DMS153 treated with DMSO at 0.1 percent for 48 hours (cell line): ENCODE data around the gene SMIM32.

Experiments used
- DNase-seq: peaks from one replicate; lab custom pipeline; 2025; ENCODE audit not compliant: unreplicated experiment; lab: John Stamatoyannopoulos, UW

Gene SMIM32

DNA sequence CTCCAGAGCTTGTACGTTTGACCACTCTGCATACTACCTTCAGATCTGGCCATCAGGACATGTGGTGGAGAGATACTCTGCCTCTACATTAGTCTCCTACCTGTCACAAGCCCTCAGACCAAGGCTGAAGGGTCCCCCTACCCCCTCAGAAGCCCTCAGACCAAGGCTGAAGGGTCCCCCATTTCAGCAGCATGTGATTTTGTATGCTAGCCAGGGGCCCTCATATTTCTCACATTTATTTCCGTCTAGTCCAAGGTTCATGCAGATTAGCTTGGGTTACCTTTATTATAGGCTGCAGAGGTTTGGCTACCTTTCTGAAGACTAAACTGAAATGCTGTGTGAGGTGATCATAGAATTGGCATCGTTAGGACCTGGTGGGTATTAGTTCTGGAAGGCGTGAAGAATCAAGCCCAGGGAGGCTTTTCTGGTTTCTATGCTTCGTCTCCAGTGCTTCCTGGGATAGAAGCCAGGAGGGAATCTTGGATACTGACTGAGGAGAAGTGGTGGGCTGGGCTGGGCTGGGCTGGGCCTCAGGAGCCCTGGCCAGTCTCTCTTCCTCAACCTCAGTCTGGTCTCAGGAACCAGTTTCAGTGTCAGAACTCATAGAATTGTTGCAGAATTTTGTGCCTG is 2.8 kb downstream of the SMIM32 start:
- DNase-seq = no peak

DNA sequence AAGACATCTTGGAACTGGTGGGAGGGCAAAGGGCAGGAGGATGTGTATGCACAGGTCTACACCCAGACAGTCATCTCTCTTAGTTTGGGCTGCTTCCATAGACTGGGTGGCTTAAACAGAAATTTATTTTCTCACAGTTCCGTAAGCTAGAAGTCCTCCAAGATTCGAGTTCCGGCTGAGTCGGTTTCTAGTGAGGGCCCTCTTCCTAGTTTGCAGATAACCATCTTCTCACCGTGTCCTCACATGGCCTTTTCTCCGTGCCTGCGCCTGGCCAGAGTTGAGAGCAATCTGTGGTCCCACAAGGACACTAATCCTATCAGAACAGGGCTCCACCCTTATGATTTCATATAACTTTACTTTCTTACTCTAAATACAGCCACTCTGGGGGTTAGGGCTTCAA is 4.1 kb downstream of the SMIM32 start:
- no peak for DNase-seq

- no peak for DNase-seq
Observed at GRCh38 chr5:136186796-136187195, 6.2 kb downstream of the SMIM32 start.

DNA sequence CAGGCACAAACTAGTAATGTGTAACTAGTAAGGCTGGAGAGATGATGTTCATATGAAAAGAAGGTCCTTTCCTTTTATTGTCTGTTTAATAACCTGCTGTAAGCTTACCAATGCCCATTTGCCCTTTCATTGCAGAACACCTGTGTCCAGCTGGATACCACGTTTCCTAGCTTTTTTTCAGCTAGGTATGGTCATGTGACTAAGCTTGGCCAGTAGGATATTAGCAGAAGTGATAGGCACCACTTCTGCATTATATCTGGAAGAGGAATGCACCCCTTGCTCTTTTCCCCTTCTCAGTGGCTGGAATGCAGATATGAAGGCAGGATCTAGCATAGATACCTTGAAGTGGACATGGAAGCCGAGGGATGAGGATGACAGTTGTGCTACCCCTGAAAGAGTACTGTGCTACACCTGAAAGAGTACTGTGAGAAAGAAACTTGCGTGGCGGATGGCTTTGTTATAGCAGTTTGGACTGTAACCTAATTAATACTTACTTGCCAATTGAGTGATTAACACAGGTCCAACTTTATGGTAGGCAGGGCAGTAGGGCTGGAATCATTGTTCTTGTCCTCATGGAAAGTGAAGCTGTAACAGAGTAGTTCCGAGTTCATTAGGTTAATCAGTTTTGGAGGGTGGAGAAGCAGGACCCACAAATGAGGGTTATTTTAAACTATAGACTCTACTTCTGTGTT is 6.8 kb downstream of the SMIM32 start:
- no peak for DNase-seq

- DNase-seq = no peak
Observed at GRCh38 chr5:136182618-136183017, 10.3 kb downstream of the SMIM32 start.

GRCh38 chr5:136174021-136174659 is 18.8 kb downstream of the SMIM32 start:
- peak; percentile 26 for DNase-seq

- DNase-seq = no peak
Observed at GRCh38 chr5:136169218-136169617, 23.7 kb downstream of the SMIM32 start.

GRCh38 chr5:136166909-136167308 is 26.1 kb downstream of the SMIM32 start:
- no peak for DNase-seq

DNA sequence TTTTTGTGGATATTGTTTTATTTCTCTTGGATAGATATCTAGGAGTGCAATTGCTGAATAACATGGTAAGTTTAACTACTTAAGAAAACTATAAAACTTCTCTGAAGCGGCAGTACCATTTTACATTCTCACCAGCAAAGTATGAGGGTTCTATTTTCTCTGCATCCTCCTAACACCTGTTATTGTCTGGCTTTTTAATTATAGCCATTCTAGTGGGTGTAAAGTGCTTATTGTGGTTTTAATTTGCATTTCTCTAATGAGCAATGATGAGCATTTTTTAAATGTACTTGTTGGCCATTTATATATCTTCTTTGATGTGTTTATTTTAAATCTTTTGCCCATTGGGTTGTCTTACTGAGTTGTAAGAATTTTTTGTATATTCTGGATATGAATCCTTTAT is 28.7 kb downstream of the SMIM32 start:
- DNase-seq = no peak

DNA sequence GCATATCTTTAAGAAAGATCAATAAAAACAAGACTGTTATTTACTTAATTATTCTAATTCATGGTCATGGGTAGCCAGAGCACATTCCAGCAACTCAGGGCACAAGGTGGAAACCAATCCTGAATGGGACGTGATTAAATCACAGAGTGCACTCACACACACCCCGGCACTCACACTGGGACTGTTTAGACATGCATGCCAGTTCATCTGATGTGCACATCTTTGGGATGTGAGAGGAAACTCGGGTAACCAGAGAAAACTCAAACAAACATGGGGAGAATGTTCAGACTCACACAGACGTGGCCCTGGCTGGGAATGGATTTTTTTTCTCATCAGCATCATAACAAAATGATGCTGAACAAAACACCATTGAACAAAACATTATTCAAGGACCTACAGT is 31.0 kb downstream of the SMIM32 start:
- DNase-seq = no peak

DNA sequence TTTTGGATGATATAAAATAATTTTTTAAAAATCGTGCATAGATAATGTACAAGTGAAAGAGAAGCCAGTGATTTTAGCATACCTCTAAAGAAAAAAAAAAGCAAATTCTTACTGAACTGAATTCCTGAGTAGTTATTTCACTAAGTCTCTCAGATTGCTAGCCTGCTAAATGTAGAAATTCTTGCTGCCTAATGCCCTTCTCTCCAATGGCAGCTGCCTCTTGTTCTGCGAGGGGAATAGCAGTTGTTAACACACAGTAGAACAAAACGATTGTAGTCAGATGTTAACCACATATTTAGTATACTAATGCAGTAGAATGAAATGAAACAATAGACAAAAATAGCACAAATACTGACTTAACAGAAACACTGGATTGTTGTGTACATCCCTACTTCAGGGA is 33.5 kb downstream of the SMIM32 start:
- no peak for DNase-seq

DNA sequence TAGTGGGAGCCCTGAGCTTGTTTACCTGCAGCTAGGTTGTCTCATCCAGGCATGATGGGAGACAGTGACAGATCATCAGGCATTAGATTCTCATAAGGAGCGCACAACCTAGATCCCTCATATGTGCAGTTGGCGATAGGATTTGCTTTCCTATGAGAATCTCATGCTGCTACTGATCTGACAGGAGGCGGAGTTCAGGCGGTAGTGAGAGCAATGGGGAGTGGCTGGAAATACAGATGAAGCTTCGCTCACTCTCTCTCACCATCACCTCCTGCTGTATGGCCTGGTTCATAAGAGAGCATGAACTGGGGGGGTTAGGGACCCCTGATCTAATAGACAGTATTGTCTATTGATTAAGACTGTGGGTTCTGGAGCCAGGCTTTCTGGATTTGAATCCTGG is 35.4 kb downstream of the SMIM32 start:
- no peak for DNase-seq

- no peak for DNase-seq
Observed at GRCh38 chr5:136155761-136156160, 37.2 kb downstream of the SMIM32 start.

- DNase-seq = no peak
Observed at GRCh38 chr5:136155078-136155477, 37.9 kb downstream of the SMIM32 start.

- no peak for DNase-seq
Observed at GRCh38 chr5:136153581-136154236, 39.3 kb downstream of the SMIM32 start.

- no peak for DNase-seq
Observed at GRCh38 chr5:136149891-136150290, 43.1 kb downstream of the SMIM32 start.

DNA sequence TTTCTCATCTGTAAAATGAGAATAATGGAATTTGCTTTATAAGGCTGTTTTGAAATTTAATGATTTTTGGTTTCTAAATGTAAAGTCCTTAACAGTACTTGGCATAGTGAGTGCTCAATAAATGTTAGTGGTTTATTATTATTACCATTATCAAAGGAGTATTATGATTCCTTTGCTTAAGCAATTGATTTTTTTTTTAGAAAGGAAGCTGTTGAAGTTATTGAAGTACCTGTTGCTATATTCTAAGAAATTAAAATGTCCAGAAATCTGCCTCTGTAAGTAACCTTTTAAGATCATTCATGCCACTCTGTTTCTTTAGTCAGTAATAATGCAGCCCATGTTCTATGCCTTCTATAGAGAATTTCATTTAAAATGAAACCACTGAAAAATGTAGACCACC is 45.3 kb downstream of the SMIM32 start:
- DNase-seq = no peak

- DNase-seq = no peak
Observed at GRCh38 chr5:136146201-136146600, 46.8 kb downstream of the SMIM32 start.

- DNase-seq = no peak
Observed at GRCh38 chr5:136145030-136145429, 47.9 kb downstream of the SMIM32 start.

GRCh38 chr5:136143763-136144162 is 49.2 kb downstream of the SMIM32 start:
- no peak for DNase-seq

DNA sequence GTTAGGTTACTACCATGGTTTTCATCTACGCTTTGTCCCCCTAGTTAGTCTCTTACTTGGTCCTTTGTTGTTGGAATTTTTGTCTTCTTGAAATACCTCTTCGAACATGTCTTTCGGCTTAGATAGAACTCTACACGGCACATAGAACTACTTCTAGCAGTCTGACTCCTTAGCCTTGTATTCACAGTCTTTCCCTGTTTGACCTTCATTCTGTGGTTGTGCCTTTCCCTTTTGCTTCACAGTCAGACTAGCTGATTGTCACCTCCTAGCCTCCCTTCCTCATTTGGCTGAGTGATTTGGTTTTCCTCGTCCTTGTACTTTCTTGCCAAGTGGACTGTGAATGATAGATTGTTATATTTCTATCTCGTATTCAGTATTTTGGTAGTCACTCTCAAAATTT is 49.6 kb downstream of the SMIM32 start:
- no peak for DNase-seq

DNA sequence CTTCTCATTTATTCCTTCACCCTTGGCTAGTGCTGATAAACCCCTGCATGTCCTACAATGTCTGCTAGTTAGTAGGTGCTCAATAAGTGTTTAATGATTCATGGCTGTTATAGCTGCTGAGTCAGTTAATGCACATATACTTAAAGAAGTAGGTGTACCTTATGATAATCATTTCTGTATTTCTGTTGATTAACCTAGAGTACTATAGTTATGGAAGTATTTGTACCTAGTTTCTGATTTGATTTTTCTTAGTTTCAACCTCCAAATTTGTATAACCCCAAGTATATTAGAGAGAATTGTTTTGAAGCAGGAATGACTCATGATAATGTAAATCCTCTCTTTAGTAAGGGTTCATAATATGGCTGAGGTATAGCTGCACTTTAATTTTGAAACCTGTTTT is 51.4 kb downstream of the SMIM32 start:
- no peak for DNase-seq
